NCI-H2196 (cell line): ENCODE results near the gene ZNF587.
"Not testable (repeated sequence)": the region's sequence is repeated elsewhere in the genome, so short reads cannot be mapped to it uniquely, and the experiment has no call there.

Experiments
- DNase-seq: peaks from one replicate; lab custom pipeline; 2025; ENCODE audit not compliant: unreplicated experiment; lab: John Stamatoyannopoulos, UW

The ZNF587 gene

GRCh38 chr19:57821501-57821900 is 28.2 kb upstream of the ZNF587 start:
- DNase-seq = not testable (repeated sequence)

GRCh38 chr19:57823155-57823554 is 26.5 kb upstream of the ZNF587 start:
- DNase-seq = not testable (repeated sequence)

DNA sequence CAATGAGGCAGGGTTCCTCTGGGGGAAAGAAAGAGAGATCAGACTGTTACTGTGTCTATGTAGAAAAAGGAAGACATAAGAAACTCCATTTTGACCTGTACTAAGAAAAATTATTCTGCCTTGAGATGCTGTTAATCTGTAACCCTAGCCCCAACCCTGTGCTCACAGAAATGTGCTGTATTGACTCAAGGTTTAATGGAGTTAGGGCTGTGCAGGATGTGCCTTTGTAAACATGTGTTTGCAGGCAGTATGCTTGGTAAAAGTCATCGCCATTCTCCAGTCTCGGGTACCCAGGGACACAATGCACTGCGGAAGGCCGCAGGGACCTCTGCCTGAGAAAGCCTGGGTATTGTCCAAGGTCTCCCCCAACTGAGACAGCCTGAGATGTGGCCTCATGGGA is 26.1 kb upstream of the ZNF587 start:
- not testable (repeated sequence) for DNase-seq

GRCh38 chr19:57825511-57825910 is 24.1 kb upstream of the ZNF587 start:
- DNase-seq = no peak

DNA sequence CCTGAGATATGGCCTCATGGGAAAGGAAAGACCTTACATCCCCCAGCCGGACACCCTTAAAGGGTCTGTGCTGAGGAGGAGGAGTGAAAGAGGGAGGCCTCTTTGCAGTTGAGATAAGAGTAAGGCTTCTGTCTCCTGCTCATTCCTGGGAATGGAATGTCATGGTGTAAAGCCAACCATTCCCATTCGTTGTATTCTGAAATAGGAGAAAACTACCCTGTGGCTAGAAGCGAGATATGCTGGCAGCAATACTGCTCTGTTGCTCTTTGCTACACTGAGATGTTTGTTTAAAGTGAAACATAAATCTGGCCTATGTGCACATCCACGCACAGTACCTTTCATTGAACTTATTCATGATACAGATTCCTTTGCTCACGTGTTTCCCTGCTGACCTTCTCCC is 20.3 kb upstream of the ZNF587 start:
- no peak for DNase-seq

GRCh38 chr19:57830071-57830602 is 19.5 kb upstream of the ZNF587 start, which contains the start of gene ZNF587B:
Gene ZNF587B, plus strand, starts transcription at chr19:57830299. Its CDS starts 230 bp downstream, at chr19:57830529.
- no peak for DNase-seq

DNA sequence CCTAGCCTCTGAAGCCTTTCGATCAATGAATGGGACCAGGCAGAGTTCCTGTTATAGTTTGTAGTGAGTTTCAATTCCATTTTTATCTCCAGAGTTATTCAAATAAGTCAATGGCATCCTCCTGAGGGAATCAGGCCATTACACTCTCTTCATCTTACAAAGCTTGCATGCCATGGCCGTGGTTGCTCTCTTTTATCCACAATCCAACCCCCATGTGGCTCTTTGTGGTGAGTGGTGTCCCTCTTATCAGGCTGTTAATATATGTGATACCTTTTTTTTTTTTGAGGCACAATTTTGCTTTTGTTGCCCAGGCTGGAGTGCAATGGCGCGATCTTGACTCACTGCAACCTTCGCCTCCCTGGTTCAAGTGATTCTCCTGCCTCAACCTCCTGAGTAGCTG is 12.7 kb upstream of the ZNF587 start:
- DNase-seq = not testable (repeated sequence)

- DNase-seq = not testable (repeated sequence)
Observed at GRCh38 chr19:57838622-57839191, 11.0 kb upstream of the ZNF587 start.

DNA sequence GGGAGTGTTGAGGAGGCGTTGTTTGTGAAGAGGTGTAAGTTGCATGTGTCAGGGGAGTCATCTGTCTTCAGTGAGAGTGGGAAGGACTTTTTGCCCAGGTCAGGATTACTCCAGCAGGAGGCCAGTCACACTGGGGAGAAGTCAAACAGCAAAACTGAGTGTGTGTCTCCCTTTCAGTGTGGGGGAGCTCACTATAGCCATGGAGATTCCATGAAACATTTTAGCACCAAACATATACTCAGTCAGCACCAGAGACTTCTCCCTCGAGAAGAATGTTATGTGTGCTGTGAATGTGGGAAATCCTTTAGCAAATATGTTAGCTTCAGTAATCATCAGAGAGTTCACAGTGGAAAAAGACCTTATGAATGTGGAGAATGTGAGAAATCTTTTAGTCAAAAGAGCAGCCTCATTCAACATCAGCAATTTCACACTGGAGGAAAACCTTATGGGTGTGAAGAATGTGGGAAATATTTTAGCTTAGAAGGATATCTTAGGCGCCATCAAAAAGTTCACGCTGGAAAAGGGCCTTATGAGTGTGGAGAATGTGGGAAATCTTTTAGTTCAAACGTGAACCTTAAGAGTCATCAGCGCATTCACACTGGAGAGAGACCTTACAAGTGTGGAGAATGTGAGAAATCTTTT is 8.4 kb upstream of the ZNF587 start:
- no peak for DNase-seq

GRCh38 chr19:57847164-57847563 is 2.5 kb upstream of the ZNF587 start:
- not testable (repeated sequence) for DNase-seq

GRCh38 chr19:57849162-57849665 is 445 bp upstream of the ZNF587 start:
- not testable (repeated sequence) for DNase-seq

DNA sequence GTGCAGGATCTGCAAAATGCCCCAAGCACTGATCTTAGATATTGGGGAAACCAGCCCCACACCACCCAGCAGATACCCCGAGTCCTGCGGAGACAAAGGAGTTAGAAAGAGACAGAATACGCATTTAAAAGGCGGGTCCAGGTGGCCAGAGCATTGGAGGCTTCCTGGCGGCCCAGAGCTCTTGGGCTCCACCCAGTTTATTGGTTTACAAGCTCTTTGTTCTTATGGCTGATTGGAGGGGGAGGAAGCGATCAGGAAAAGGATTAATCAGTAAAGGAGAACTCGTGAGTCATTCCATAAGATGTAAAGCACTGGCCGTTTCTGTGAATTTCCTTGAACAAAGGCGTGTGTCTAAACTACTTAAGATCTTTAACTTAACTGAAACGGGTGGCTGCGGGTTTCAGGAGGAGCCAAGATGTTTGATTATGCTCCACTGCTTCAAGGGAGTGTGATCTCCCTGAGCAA is 926 bp downstream of the ZNF587 start:
- DNase-seq = no peak

DNA sequence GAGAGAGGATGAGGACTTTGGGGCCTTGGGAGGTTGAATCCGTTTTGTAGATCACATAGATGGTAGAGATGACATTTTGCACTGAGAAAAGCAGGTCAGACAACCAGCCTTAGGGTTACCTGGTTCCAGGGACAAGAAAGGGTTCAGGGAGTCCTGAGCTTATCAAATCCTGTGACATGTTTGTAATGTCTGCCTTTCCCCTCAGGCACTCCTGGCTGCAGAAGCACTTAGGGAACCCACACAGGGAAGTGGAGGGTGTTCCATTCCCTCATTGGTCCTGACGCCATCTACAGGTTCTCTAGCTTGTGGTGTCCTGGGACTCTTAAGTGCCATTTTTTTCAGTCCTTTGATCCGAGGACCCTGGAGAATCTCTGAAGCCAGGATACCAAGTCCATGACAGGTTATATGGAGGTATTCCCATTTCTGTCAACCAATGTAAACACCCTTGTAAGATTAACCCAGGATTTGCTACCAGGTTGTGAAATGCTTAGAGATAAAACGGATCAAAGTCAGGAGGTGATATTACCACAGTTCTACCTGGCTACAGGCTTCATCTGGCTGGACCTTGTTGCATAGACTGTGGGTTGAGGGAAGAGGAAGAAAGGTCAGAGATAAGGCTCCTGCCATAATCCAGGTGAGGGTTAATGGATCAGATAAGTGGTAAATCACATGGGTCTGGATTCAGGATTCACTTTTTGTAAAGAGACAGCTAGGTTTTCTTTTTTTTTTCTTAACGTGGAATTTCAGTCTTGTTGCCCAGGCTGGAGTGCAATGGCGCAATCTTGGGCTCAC is 2.3 kb downstream of the ZNF587 start:
- DNase-seq = not testable (repeated sequence)

- DNase-seq = not testable (repeated sequence)
Observed at GRCh38 chr19:57854117-57854516, 4.5 kb downstream of the ZNF587 start.

DNA sequence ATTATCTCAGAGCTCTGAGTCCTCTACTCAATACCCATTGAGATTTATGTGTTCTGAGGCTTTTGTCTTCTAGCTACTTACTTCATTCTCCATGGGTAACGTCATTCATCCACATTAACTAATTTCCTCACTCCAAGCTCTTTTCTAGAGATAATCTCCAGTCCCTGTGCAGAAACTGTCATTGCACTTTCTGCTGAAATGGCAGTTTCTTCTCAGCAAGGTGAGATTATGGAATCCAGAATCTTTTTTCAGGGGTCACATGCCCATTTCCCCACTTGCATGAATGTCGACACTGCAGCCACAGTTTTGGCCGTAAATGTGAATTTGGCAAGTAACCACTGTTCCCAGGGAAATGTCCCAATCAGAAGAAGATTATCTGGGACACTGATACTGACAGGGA is 12.7 kb downstream of the ZNF587 start:
- not testable (repeated sequence) for DNase-seq

GRCh38 chr19:57867868-57868492 is 18.3 kb downstream of the ZNF587 start:
- DNase-seq = no peak

- DNase-seq = not testable (repeated sequence)
Observed at GRCh38 chr19:57869655-57870054, 20.0 kb downstream of the ZNF587 start.

DNA sequence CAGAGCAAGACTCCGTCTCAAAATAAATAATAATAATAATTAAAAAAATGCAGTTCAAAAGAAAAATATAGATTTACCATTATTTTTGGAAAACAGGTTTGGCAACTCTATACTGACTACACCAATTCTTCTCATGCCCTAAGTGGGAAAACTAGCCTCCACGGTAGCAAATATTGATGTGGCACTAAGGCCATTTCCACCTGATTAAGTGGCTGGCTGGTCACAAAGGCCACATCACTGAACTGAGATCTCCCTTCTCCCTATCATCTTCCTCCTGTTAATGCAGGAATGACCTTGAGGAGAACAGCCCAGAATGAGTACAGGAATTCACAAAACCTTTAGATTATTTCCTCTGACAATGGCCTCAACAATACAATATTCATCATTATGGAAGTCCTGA is 20.6 kb downstream of the ZNF587 start:
- no peak for DNase-seq

DNA sequence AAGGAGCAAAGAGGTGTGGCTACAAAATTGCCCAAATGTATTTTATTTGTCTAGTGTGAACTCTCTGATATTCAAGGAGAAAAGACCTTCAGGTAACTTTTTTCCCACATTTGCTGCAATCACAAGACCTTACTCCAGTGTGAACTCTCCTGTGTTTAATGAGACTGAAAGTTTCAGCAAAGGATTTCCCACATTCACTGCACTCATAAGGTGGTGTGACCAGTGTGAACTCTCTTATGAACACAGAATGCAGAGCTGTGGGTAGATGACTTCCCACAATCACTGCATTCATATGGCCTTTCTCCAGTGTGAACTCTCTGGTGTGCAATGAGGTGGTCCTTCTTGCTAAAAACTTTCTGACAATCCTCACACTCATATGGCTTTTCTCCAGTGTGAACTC is 22.8 kb downstream of the ZNF587 start:
- DNase-seq = no peak

DNA sequence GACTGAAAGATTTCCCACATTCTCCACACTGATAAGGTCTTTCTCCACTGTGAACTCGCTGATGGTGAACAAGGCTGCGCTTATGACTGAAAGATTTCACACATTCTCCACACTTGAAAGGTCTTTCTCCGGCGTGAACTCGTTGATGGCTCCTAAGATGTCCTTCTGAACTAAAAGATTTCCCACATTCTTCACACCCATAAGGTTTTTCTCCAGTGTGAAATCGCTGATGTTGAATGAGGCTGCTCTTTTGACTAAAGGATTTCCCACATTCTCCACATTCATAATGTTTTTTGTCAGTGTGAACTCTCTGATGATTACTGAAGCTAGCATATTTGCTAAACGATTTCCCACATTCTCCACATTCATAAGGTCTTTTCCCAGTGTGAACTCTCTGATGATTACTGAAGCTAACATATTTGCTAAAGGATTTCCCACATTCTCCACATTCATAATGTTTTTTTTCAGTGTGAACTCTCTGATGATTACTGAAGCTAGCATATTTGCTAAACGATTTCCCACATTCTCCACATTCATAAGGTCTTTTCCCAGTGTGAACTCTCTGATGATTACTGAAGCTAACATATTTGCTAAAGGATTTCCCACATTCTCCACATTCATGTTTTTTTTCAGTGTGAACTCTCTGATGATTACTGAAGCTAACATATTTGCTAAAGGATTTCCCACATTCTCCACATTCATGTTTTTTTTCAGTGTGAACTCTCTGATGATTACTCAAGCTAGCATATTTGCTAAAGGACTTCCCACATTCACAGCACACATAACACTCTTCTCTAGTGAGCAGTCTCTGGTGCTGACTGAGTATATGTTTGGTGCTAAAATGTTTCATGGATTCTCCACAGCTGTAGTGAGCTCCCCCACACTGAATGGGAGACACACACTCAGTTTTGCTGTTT is 24.5 kb downstream of the ZNF587 start:
- not testable (repeated sequence) for DNase-seq
